Measurements from ENCODE around the gene EDDM13.
A peak's percentile ranks its signal among the peaks of the same experiment; 100 is the strongest.
"Not testable (repeated sequence)": the region's sequence is repeated elsewhere in the genome, so short reads cannot be mapped to it uniquely, and the experiment has no call there.

EDDM13 gene

GRCh38 chr19:56295531-56296455 lies 23.2 kb downstream of the EDDM13 start:
- DNase-seq (ENCODE audit: low read depth, low spot score) = no peak

DNA sequence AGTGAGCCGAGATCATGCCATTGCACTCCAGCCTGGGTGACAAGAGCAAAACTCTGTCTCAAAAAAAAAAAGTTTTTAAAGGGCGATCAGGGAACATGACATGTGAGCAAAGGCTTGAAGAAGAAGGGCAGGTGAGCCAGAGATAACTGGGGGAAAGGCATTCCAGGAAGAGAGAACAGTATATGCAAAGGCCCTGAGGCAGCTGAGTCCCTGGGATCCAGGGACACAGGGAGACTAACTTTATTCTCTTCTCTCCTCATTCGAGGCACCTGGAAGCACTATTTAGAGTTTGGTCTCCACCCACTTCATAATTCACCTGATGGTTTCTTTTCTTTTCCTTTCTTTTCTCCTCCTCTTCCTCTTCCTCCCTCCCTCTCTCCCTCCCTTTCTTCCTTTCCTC lies 24.5 kb downstream of the EDDM13 start:
- DNase-seq (ENCODE audit: low read depth, low spot score) = no peak

DNA sequence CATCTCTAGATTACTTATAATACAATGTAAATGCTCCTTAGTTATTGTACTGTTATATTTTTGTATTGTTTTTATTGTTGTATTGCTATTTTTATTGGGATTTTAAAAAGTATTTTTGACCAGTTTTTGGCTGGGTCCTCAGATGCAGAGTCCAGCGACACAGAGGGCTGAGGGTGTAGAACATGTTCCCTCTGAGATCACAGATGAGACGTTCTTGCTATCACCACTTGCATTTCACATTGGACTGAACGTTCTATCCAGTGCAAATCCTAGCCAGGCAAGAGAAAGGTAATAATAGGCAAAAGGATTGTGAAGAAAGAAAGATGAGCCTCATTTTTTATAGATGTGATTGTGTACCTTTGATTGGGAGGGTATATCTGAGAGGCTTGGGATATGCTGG lies 27.1 kb downstream of the EDDM13 start:
- no peak for DNase-seq (ENCODE audit: low read depth, low spot score)

DNA sequence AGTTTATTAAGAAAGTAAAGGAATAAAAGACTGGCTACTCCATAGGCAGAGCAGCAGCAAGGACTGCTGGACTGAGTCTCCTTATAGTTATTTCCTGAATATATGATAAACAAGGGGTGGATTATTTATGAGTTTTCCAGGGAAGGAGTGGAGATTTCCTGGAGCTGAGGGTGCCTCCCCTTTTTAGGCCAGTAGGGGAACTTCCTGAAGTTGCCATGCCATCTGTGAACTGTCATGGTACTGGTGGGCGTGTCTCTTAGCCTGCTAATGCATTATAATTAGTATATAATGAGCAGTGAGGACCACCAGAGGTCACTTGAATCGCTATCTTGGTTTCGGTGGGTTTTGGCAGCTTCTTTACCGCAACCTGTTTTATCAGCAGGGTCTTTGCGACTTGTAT lies 28.6 kb downstream of the EDDM13 start:
- DNase-seq (ENCODE audit: low read depth, low spot score) = no peak

DNA sequence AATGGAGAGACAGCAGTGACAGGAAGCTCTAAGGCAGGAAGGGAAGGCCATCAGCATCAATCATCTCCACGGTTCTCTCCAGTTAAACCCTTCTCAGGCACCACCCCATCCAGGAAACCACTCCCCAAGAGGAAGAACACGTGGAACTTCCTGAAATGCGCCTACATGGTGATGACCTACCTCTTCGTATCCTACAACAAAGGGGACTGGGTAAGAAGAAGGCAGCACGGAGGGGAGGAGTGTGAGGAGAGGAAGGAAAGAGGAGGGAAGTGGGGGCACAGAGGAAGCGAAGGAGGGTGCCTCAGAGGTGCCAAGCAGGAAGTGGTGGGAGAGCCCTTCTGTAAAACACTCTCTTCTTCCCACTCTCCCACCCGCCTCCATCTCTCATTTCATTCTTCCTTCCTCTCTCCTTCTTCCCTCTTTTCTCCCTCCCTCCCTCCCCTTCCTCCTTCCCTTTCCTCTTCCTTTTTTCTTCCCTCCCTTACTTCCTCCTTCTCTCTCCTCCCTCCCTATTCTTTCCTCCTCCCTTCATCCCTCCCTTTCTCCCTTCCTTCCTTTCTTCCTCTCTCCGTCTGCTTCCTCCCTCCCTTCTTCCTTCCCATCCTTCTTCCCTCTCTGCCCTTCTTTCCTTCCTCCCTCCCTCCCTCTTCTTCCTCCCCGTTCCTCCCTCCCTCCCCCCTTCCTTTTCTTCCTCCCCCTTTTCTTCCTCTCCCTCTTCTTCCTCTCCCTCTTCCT lies 29.5 kb downstream of the EDDM13 start:
- no peak for DNase-seq (ENCODE audit: low read depth, low spot score)

GRCh38 chr19:56304243-56304642 lies 31.7 kb downstream of the EDDM13 start:
- DNase-seq (ENCODE audit: low read depth, low spot score) = no peak

DNA sequence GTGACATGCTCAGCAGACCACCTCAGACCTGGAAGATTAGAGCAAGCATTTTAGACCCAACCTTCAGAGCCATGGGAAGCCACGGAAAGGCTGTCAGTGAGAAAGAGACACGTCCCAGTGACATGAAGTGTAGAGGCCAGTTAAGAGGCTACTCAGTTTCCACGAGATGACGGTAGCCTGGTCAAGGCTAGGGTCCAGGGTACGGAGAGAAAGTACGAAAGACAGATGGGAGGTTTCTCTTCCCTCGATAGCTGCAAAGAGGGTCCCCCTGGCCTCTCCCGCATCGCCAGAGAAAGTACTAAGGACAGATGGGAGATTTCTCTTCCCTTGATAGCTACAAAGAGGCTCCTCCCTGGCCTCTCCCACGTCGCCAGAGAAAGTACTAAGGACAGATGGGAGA lies 33.5 kb downstream of the EDDM13 start:
- no peak for DNase-seq (ENCODE audit: low read depth, low spot score)

DNA sequence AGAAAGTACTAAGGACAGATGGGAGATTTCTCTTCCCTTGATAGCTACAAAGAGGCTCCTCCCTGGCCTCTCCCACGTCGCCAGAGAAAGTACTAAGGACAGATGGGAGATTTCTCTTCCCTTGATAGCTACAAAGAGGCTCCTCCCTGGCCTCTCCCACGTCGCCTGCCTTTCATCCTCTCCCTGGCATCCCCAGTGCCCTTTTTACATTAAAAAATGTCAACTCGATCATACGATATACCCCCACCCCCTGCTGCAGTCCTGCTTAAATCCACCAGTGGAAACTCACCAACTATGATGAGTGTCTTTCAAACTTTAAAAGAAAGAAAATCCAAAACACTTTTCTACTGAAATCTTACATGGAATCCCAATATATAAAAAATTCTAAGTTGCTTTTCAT lies 34.5 kb downstream of the EDDM13 start:
- not testable (repeated sequence) for DNase-seq (ENCODE audit: low read depth, low spot score)

- DNase-seq (ENCODE audit: low read depth, low spot score) = no peak
Observed at GRCh38 chr19:56308792-56309191, 36.2 kb downstream of the EDDM13 start.

- no peak for DNase-seq (ENCODE audit: low read depth, low spot score)
Observed at GRCh38 chr19:56309511-56310185, 37.1 kb downstream of the EDDM13 start.

DNA sequence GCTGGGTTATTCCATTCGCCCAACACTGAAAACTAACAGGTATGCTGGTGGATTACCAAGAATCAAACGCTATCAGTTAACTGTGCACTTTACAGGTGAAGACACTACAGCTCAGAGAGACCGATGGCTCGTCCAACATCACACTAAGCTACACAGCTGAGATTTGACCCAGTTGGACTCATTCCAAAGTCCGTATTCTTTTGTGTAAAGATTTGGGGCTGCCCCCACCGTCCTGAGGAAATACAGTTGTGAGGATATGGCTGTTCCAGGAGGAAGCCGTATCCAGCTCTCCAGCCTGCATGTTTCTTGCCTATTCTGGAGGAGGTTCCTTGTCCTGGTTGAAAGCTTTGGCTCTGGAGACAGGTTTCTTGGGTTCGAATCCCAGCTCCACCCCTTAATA lies 37.9 kb downstream of the EDDM13 start:
- no peak for DNase-seq (ENCODE audit: low read depth, low spot score)

GRCh38 chr19:56312342-56312741 lies 39.8 kb downstream of the EDDM13 start:
- no peak for DNase-seq (ENCODE audit: low read depth, low spot score)

DNA sequence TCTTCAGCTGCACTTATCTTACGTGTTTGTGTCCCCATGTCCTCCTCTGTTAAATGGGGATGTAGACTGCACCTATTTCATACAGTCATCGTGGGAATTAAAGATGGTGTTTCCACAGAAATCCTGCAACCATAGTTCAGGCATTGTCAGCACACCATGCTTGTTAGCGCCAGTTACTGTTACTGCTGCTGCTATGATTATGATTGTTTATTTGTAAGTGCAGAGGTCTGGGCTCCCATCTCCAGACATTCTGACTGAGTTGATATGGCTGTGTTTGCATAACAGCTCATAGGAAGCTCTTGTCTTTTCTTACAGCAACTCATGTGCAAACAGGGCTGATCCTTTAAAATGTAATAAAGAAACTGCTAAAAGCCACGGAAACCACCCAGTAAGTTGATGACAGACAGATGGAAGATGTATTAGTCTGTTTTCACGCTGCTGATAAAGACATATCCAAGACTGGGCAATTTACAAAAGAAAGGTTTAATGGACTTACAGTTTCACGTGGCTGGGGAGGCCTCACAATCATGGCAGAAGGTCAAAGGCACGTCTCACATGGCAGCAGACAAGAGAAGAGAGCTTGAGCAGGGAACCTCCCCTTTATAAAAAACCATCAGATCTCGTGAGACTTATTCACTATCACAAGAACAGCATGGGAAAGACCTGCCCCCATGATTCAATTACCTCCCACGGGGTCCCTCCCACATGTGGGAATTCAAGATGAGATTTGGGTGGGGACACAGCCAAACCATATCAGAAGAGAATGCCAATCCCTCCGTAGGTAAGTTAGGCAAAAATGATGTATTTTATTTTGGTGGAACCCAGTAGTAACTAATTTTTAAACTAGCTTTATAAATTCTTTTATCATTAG lies 40.5 kb downstream of the EDDM13 start:
- DNase-seq (ENCODE audit: low read depth, low spot score) = no peak

DNA sequence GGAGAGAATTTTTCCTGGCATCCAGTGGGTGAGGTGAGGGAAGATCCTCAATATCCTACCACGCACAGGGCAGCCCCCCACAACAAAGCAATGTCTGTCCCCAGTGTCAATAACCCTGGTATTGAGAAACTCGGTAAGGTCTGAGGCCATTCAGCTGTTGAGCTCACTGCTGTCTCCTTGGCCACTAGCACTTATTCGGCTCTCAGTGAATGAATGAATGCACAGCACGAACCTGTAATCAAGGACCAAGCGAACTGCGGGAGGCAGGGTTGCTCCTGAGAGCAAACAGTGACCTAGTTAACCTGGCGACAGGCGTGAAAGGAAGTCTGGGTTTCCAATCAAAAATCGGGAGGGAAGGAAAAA lies 41.5 kb downstream of the EDDM13 start:
- no peak for DNase-seq (ENCODE audit: low read depth, low spot score)

DNA sequence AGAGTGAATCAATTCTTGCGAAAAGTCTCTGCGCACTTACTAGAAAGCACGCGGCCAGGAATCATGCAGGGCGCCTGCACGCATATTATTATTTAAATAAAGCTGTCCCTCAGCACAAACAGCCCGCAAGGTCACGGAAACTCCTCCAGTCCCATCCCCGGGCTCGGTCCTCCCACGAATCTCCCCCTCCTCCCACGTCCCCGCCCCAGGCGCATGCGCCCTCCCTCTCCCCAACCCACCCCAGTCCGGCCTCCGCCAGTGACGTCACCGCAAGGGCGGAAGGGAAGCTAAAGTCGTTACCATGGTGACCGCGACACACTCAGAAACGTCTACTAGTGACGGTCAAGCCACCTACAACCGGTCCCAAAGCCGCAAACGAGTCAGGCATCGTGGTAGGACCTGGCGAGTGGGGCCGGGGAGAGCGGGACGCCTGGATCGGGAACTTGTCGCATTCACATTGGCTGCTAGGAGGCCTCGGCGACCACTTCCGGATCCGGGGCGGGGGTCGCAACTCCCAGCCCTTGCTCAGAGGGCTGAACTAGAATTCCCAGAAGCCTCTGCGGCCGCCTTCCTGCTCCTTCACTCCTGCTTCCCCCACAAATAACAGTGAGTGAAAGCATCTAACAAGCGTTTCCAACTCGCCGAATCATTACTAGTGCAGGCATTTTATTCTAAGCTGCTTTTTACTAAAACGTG lies 42.0 kb downstream of the EDDM13 start, which contains the start of gene ZSCAN5A:
Gene ZSCAN5A (minus strand): TSS at position 459 of the 696 bp plus-strand sequence. CDS start 89,793 bp downstream, outside the sequence.
- DNase-seq (ENCODE audit: low read depth, low spot score) = peak; percentile 89

DNA sequence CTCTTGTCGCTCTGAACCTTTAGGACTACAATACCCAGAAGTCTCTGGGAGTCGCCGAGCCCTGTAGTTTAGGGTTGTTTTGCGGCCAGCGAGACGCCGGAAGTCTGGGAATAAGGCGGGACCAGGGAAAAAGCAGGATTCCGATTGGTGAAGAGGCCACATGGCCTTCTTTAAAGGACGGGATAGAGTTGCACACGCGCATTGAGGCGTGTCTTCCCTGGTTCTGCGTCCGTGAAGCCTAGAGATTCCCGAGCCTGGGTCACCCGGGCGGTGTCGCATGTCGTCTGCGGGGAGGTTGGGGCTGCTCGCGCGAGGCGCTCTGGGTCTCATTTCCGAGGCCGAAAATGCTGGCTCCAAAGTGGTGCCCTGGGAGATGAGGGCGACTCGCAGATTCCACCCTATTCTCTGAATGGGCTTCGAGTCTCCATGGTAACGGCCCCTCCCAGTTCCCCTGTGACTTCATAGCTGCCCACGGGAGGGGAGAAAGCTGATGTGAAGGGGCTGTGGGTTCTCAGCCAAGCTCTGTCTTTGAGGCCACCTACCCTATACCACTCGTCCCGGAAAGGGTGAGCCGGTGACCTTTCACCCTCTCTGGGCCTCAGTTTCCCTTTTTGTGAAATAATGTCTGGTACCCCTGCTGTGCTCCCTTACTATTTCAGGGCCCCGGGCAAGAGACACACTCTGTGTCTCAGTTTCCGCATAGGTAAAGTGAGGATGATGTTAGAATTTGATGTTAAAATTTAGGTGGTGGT lies 42.7 kb downstream of the EDDM13 start:
- peak; percentile 97 for DNase-seq (ENCODE audit: low read depth, low spot score)

DNA sequence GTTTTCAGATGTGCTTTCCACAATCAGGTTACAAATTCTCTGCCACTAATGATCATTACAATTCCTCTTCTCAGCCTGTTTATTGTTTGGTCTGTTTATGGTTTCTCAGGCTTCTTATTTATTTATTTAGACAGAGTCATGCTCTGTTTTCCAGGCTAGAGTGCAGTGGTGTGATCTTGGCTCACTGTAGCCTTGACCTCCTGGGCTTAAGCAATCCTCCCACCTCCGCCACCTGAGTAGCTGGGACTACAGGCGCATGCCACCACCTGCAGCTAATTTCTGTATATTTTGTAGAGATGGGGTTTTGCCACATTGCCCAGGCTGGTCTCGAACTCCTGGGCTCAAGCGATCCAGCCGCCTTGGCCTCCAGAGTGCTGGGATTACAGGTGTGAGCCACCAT lies 44.2 kb downstream of the EDDM13 start:
- DNase-seq (ENCODE audit: low read depth, low spot score) = no peak

DNA sequence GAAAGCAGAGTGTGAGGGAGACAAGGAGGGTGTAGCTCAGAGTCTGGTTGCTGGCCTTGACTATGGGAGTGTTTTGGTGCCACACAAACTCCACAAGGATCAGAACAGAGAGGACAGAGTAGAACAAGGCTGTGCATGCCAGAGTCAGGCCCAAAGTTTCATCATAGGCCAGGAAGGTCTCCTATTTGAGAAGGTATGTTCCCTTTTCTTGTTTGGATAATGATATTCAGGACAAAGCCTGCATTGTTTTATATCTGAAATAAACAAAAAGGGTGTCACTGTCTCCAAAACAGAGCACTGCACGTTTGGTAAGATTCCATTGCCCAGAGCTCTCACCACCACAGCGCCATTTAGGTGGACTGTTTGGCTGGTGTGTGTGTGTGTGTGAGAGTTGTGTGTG lies 45.2 kb downstream of the EDDM13 start:
- no peak for DNase-seq (ENCODE audit: low read depth, low spot score)

GRCh38 chr19:56319991-56320390 lies 47.4 kb downstream of the EDDM13 start:
- no peak for DNase-seq (ENCODE audit: low read depth, low spot score)
